Stimulated activated CD8-positive, alpha-beta memory T cell treated with anti-CD3 and anti-CD28 coated beads, Interleukin-7, amount 100 ng/mL, for 1 hour (primary cell): ENCODE measurements around the gene CTIF.
A peak's percentile ranks its signal among the peaks of the same experiment; 100 is the strongest.

Experiments used
- DNase-seq, 2 donors: peaks; one replicate each; pipeline ENCODE4 v3.0.0-alpha.2; 2020; ENCODE audit warnings: low read depth in 2 of 2

Gene CTIF

DNA sequence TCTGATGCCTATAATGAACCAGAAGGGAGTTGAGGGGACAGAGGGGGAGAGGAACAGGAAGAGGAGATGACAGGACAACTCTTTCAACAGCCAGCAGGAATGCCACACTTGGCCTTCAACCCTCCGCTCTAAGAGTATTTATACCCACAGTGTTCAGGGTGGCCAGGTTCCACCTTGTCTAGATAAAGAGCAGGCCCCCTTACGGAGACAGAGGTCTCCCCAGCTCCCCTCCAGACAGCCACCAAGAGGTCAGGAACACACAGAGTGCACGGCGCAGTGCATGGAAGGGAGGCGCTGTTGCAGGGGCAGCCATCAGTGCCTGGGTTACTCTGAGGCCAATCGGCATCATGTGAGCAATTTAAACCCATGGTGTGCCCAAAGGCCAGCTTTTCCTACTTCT, 235.0 kb downstream of the CTIF start:
- DNase-seq = no peak

DNA sequence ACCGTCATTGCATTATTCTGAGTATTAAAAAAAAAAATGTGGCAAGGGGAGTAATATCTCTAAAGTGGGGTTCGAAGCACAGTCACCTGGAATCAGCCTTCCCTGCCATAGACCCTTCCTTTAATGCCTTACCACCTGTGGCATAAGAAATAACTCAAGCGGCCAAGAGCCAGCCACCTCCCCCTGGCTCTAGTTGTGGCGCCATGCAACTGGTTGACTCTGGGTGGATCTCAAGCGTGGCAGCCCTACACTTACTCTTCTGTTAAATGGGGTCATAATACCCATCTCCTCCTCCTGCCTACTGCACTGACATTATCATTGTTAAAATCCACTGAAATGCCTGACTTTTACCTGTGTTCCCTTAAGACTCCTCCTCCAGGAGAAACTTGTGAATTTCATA, 236.1 kb downstream of the CTIF start:
- no peak for DNase-seq

DNA sequence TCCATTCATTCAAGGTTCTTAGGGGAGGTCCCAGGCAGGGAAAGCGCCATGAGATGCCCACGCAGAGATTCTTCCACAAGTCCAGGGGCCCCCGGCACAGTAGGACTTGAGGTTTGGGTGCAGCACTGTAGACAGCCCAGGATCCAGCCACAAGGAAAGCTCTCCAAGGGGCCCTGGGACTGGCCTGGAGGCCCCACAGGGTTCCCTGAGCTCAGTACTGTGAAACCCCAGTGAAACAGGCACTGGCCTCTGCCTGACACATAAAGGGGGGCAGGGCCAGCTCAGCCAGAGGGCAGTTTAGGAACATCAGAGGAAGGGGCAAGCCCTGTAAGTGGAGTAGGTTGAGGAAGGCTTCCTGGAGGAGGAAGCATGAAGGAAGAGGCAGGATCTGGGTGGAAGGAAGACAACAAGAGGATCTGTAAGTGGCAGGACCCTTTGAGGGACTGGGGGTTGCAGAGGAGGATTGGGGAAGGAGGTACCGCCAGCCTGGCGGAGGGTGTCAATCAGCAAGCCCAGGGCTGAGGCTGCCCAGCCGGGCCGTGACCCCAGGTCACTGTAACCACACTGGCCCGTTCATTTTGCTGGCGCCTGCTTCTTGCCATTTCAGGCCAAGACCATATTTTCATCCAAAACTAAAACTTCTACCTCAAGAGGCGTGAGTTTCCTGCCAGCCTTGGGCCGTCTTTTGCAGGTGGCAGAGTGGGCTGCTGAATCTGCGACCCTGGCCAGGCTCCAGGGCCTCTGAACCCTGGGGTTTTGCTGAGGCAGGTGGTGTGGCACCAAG, 236.7 kb downstream of the CTIF start:
- no peak for DNase-seq

DNA sequence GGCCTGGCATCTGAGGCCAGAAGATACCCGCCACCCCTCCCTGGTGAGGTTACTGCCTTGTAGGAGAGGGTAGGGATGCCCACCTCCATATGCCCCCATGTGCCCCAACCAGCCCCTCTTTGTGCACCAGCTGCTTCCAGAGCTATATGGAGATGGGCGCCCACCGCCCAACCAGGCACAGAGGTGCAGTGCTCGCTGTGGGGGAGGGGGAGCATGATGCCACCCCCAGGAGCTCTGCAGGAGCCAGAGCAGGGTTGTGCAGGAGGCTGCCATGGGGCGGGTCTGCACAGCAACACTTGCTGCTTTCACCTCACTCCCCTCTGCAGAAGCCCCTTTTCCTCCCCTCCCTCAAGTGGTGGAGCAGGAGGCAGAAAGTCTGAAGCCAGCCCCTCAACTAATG, 237.3 kb downstream of the CTIF start:
- no peak for DNase-seq

DNA sequence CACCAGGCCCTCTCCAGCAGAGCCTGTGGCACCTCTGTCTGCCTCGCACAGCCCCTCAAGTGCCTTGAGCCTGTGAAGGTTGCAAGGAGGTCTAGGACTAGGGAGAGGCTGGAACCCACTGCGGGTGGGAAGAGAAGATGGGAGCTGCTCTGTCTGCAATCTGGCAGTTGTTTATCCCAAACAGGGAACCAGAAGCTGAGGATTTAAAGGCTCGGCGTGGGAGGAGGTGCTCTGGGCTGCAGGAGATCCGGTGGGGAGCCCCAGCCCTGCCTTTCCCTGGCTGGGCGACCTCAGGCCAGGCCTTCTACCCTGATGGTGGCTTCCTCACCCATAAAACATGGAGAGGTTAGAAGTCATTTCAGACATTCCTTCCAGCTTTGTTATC, 237.8 kb downstream of the CTIF start:
- no peak for DNase-seq

DNA sequence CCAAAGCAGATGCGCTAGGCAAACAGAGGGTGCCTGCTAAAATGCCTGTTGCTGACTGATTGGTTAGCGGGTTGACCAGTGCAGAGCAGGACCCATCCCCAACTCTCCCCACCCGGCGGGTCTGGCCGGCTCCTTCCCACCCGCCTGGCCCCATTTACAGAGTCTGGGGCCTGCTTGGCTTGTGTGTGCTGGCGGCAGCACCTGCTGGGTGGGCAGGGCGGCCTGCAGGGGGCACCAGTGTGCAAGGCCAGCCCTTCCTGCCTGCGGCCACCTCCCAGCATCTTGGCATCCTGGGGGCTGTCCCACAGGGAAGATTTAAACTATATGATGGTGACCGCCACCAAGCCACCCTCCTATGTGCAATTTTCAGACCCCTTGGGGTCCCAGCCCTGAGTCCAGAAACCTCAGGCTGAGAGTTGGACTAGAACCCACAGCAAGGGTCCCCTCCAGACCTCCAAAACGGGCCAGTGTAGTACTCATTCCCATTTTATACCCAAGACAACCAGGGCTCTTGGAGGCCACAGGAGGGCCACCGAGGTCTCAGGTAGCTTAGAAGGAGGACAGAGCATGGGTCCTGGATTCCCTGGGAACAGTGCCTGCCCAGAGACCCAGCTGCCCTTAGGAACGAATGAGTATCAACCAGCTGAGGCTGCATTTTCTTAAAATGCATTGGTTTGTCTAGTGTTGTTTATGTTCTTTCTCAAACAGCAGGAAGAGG, 238.4 kb downstream of the CTIF start:
- peak; percentile 29 to 40 for DNase-seq

DNA sequence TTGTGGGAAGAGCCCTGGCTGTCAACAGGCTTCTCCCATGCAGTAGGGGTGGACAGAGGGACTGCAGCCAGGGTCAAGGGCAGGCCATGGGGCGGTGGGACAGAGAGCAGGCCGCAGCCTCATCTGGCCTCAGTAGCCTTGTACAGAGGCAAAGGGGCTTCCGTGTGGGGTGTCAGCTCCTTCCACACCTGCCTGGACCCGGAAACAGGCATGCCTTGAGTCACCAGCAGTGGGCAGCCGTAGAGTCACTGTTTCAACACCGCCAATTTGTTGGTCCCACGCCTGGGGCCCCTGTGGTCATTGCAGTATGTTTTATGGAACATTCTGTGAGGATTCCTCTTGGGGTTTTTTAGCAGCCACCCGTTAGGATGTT, 238.9 kb downstream of the CTIF start:
- DNase-seq = no peak

DNA sequence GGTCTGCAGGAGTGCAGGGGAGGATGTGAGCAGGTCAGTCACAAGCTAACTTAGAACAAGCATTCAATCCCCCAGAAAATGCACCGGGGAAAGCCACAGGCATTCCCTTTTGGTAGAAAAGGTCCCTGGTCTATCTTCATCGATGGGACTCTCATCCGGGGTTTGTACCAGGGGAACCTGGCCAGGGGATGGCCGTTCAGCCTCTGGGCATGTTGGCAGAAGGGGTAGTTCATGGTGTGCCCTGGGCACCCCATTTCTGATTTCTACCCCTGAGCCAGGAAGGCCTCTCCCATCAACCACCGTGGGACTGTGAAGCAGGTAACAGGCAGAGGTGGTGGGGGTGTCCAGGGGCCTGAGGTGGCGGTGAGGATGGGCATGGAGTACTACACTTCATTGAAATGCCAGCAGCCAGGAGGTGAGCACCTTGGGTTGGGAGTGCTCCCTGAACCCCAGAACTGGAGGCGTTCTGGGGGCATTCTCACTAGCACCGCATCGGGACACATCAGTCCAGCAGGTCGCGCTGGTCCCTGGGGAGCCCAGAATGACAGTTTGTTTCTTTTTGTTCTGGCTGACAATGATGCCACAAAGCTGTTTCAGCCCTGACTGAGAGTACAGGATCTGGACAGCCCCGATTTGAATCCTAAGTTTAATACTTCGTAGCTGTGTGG, 239.6 kb downstream of the CTIF start:
- no peak for DNase-seq

DNA sequence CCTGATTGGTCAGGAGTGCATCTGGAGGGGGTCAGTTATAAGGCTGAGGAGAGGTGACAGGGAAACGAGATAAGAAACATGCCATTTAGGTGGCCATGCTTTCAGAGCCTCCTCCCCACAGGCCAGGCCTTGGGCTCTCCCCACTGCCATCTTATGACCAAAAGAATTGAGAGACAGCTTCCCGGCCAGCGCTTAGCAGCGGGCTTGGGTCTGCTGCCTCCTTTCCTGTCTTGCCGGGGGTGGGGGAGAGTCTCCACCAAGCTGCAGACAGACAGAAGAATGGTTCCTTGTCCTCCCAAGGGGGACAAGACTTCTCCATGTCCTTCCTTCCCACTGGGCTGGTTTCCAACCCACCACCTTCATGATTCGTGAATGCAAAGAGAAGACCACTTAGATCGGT, 240.6 kb downstream of the CTIF start:
- DNase-seq = no peak

DNA sequence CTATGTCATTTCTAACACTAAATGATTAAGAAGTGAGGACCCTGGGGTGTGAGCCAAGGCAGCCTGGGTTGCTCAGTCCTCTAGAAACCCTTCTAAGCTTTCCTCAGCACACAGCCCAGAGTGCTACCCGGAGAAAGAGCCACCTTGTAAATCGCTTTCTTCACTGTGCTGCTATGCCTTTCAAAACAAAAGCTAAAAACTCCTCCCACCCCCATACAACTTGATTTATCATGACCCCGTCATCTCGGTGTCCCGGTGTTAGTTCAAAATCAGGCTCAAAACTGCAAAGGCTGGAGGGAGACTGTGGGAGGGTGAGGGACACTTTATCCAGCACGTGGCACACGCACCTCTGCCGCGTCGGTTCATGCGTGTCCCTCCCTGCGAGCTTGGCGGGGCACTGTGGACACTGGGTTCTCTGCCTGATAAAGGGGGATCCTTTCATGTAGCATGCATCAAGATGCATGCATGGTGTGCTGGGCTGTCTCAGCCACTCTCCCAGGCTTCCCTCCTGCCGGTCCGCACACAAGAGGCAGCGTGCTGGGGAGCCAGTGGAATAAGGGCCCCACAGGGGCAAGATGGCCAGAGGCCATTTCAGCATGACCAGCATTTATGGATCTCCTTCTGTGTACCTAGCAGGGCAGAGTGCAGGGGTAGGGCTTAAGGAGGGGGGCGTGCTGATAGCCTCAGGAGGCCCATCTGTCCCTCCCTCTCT, 241.5 kb downstream of the CTIF start:
- DNase-seq = no peak

DNA sequence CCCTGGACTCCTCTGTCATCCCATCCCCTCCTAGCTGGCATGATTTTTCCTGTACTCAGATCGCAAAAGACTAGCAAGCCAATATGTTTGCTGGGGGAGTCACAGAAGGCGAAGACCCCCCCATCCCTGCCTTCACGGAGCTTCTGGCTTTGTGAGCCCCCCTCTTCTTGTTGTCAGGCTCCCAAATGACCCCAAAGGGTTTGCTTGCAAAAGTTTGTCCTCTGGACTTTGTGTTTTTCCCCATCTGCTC, 242.0 kb downstream of the CTIF start:
- DNase-seq = no peak

DNA sequence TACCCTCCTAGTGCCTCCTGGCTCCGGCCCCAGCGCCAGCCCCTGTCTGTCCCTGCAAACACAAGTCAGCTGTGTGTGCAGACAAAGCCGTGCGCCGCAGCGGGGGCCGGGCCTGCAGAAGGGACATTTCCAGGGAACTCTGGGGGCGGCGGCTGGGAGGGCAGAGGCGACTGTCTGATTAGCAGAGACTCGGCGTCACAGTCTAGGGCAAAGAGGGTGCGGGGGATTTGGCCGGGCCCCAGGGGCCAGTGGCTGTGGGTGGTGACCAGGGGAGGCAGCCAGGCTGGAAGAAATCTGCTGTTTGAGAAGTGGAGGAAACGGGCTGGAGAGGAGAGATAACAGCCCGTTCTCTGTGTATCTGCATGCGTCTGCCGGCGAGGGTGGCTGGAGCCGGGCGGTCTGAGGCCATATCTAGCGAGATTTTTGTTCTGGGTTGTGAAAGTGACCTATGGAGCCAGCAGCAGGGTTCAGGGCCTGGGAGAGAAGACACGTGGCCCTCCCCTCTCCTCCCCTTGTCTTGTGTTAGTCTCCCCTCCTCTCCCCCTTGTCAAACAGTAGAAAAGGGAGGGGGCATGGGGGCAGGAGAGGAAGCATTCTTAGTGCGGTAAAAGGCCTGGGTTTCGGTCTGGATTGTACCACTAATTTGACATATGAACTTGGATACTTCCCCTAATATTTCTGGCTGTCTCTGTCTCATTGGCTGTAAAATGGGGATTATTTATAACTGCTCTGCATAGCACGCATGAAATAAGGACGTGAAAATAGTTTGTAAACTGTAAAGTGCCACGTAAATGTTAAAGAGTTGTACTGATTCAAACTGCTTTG, 242.5 kb downstream of the CTIF start:
- no peak for DNase-seq

DNA sequence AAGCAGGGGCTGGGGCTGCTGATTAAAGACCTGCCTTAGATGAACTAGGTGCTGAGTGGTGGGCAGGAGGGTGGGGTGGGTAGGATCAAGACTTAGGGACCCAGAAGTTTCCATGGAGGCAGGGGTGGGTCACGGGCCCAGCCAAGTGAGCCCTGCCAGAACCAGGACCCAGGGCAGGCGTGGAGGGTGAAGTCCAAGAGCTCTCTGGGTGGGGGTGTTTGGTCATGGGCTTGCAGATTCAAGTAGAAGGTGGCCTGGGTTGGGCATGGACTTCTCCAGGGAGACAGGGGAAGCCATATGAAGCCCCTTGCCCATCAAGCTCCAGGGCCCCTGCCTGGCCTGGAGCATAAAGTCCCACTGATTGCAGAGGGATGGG, 243.1 kb downstream of the CTIF start:
- no peak for DNase-seq

DNA sequence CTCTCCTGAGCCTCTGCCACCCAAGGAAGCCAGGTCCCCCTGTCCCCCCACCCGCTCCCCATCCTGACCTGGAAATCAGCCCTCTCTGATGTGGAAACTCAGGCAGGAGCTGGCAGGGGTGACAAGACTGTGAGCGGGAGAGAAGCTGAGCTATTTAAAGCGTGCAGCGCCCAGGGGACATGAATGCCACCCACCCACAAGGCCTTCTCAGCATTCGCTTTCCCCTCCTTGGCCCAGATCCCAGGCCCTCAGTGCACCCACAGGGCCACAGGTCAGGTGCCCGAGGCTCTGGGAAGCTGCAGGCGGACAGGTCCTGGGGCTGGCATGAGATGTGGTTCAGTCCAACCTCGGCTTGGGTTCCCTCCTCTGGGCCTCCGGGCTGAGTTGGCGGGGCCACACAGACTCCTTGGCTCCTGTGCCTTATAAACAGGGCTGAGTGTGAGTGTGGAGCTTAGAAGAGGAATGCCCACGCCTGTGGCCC, 243.6 kb downstream of the CTIF start:
- DNase-seq = no peak

DNA sequence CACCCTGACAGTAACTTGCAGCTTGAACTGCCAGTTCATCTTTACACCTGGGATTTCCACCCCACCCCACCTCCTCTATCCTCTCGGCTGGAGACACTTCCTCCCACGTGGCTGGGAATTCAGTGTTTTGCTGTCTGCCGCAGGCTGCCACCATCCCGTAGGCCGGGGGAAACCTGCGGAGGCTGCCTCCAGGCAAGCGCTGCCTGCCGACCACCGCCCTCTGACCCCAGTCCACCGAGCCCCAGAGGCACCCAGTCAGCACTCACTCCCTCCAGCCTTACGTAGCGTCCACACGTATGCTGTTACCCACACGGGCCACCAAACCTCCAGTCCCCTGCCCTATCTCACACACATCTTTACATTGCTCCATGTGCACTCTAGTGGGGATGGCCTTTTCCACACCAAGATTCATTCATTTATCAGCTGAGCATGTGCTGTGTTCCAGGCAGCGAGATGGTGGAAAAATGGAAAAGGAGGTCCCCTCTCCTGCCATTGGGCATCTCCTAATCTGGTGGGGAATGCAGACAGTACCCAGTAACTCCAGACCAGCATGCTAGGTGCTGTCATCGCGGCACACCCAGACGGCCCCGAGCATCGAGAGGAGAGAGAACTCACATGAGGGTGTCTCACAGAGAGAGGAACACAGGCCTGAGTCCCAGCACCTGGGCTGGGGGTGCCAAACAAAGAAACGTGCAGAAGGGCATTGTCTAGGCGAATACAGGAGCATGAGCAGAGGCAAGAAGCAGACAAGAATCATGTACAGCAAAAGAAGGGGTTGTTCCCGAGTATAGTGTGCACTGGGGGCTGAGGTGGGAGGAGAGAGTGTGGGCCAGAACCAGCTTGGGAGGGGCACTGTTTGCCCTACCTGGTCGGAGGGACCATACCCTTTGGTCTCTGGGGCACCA, 245.0 kb downstream of the CTIF start:
- no peak for DNase-seq

DNA sequence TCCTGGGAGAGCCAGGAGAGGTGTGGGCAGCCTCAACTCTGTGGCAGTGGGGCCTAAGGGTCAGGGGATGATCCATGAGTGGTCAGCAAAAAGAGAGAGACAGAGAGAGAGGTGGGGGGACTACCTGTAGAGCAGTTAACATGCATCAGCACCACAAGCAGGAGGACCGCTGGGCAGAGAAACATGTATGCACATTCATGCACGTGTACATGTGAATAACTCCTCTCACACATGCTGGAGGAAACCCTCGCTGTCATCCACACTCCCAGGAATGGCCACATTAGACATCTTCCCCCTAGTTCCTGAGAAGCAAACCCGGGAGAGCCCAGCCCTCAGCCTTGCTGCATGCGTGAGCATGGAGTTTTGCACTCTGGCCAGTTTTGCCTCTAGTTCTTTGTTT, 245.8 kb downstream of the CTIF start:
- DNase-seq = no peak

DNA sequence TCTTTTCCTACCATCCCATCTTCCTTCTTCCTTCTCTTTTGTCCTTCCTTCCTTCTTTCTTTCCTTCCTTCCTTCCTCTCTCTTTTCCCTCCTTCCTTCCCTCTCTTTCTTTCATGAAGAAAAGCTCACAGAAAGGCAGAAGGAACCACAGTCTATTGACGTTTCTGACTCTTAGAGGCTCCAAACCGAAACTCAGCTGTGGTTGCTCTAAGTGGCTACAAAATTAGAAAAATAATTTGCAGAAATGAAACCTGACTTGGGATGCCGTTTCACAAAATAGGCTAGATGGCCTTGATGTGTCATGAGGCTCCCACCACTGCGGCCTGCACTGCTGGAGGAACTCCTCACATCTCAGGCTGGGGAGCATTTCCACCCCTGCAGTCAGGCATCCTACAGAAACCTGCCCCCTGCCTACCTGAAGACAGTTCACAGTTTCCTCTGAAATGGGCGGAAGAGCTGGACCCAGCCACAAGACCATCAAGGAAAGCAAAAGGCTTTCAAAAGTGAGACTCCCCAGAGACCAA, 246.3 kb downstream of the CTIF start:
- DNase-seq = no peak

DNA sequence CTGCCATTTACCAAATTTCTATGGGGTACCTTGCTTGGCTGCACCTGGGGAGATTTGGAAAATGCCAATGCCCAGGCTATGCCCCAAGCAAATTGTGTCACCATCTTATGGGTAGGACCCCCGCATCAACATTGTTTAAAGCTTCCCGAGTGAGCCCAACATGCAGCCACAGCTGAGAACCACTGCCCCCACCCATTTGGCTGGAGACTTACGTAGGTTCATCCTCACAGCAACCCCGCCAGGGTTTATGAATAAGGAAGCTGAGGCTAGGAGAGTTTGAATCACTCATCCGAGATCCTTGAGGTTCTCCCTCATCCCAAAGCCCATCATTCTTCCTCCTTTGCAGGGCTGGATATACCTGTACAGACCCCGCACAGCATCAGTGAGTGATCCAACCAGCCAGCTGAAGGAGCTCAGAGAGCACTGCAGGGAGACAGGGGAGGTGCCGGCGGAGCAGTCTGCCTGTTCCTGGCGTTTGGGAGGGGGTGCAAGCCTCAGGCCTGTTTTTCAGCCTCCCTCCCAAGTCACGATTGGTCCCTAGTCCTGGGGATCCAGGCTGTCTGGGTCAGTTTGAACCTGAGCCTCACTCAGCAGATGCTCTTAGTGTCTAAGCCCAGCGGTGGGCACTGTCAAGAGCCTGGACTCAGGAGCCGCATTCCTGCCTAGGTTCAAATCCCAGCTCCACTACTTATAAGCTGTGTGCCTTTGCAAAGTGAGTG, 247.1 kb downstream of the CTIF start:
- no peak for DNase-seq

DNA sequence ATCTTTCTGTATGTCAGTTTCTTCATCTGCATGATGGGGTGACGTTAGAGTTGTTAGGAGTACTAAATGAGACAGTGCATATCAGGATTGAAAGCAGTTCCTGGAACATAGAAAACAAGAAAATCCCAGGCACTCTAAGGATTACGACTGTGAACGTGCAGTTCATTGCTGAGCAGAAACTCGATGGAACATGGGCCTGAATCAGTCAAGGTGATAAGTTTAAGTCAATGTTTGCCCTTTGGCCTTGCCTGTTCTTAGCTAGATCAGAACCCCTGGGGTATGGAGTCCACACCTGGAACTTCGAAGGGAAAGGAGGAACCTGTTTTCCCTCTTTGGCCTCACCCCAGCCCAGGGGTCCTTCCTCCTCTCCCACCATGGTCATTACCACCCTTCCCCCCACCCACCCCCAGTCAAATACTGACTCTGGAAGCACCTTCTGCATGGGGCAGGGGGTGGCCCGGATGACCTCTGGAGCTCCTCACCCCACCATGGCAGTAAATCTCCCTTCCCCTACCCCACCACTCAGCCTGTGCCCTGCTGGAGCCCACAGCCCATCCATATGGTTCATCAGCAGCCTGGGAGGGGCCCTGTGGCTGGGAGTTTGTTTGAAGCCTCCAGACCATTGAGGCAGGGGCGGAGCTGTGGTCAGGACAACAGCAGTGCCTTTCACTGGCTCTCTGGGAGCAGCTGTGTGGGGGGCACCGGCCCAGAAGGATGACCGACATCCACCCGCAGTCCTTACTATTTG, 247.8 kb downstream of the CTIF start:
- no peak for DNase-seq
